Head of caudate nucleus (tissue), 42 donors: ENCODE data around the gene CNTN4.
"Not testable (repeated sequence)": the region's sequence is repeated elsewhere in the genome, so short reads cannot be mapped to it uniquely, and the experiment has no call there.

ENCODE experiments used
- DNase-seq, 42 donors: peaks; one replicate each; pipeline versions ENCODE4 v3.0.0 to v3.0.0-alpha.2; 2020 to 2021; ENCODE audit warnings: mixed read lengths in 7 of 42
- intact Hi-C: fragments of 100-400 bp; cut with DNase I; formaldehyde crosslinking; loops from one replicate; pipeline ENCODE4 v1.15.0; 2022

CNTN4 gene

GRCh38 chr3:2484162-2485026 is 385.7 kb downstream of the CNTN4 start:
- DNase-seq = no peak
- intact Hi-C loops = no loop called here

GRCh38 chr3:2485027-2485375 is 386.3 kb downstream of the CNTN4 start:
- no peak for DNase-seq
- intact Hi-C loops = no loop called here

GRCh38 chr3:2495746-2496145 is 397.1 kb downstream of the CNTN4 start:
- DNase-seq = no peak
- intact Hi-C loops = no loop called here

GRCh38 chr3:2504912-2505311 is 406.2 kb downstream of the CNTN4 start:
- no peak for DNase-seq
- intact Hi-C loops = no loop called here

GRCh38 chr3:2506776-2507175 is 408.1 kb downstream of the CNTN4 start:
- DNase-seq = no peak
- intact Hi-C loops = no loop called here

- intact Hi-C loops = no loop called here
- no peak for DNase-seq
These were observed 412.0 kb downstream of the CNTN4 start for GRCh38 chr3:2510591-2511145.

- intact Hi-C loops = no loop called here
- DNase-seq = peak; percentile 21 to 74 (median 44)
These were observed 412.7 kb downstream of the CNTN4 start for GRCh38 chr3:2511356-2511755.

GRCh38 chr3:2512881-2513280 is 414.2 kb downstream of the CNTN4 start:
- DNase-seq = no peak

GRCh38 chr3:2513986-2514385 is 415.3 kb downstream of the CNTN4 start:
- DNase-seq = no peak
- intact Hi-C loops = no loop called here

More at GRCh38 chr3:2512881-2513280, 414.2 kb downstream of the CNTN4 start:
- intact Hi-C loops = no loop called here

GRCh38 chr3:2516762-2517441 is 418.2 kb downstream of the CNTN4 start:
- intact Hi-C loops = no loop called here
- no peak for DNase-seq

- peak in 1 of 42 donors; percentile 11 for DNase-seq
- intact Hi-C loops = no loop called here
These were observed 419.0 kb downstream of the CNTN4 start for GRCh38 chr3:2517500-2518172.

- intact Hi-C loops = no loop called here
These were observed 424.7 kb downstream of the CNTN4 start for GRCh38 chr3:2523281-2523836.

GRCh38 chr3:2525968-2526367 is 427.3 kb downstream of the CNTN4 start:
- intact Hi-C loops = no loop called here
- DNase-seq = peak in 2 of 42 donors; percentile 8 to 36

More at GRCh38 chr3:2523281-2523836, 424.7 kb downstream of the CNTN4 start:
- no peak for DNase-seq

GRCh38 chr3:2526926-2527325 is 428.3 kb downstream of the CNTN4 start:
- intact Hi-C loops = no loop called here
- no peak for DNase-seq

- DNase-seq, intact Hi-C loops: not testable (repeated sequence)
These were observed 428.7 kb downstream of the CNTN4 start for GRCh38 chr3:2527328-2527727.

- intact Hi-C loops, DNase-seq: not testable (repeated sequence)
These were observed 436.1 kb downstream of the CNTN4 start for GRCh38 chr3:2534767-2535166.

GRCh38 chr3:2535206-2535605 is 436.5 kb downstream of the CNTN4 start:
- intact Hi-C loops = no loop called here
- no peak for DNase-seq

- intact Hi-C loops = no loop called here
- DNase-seq = no peak
These were observed 437.9 kb downstream of the CNTN4 start for GRCh38 chr3:2536575-2536974.

GRCh38 chr3:2540115-2540514 is 441.4 kb downstream of the CNTN4 start:
- intact Hi-C loops = no loop called here
- no peak for DNase-seq
